ENCODE results near the gene PIGK. TPM values are rescaled to one million over a fixed set of nuclear protein-coding genes. Genes with fewer than 3 reads are reported as not detected.

Gene PIGK
- total RNA-seq, 4 donors from 2014 or later, result 23.5 to 41.0 (median 28.3) TPM

GRCh38 chr1:77234096-77234495 lies 14.9 kb upstream of the PIGK start:
- Histone ChIP-seq H3K27me3 (no peaks in the 10 kb centered on the region), H3K4me3 (replicated peaks in 1 of 3) (no peak overlapping the region), H3K36me3 (no peaks in the 10 kb centered on the region), H3K9me3 (no peaks in the 10 kb centered on the region), H3K4me1 (no peaks in the 10 kb centered on the region), H3K27ac (no peak overlapping the region)
- intact Hi-C loops (cut with DNase I), result no loop called here
- no peak for TF ChIP-seq POLR2A (IDR thresholded peaks at IDR 0.05)
- no peak for TF ChIP-seq CTCF (IDR thresholded peaks at IDR 0.05)
- 88 to 93% methylated on average over 1 of the region's 1 CpG for WGBS, 2 donors
- DNase-seq, result no peak

- intact Hi-C loops (cut with DNase I), result no loop called here
These were observed 13.6 kb upstream of the PIGK start for GRCh38 chr1:77232829-77233228.

GRCh38 chr1:77230051-77230450 lies 10.8 kb upstream of the PIGK start:
- H3K36me3 ChIP-seq, result no peaks in the 10 kb centered on the region
- H3K27ac ChIP-seq, result no peak overlapping the region
- H3K4me3 ChIP-seq (replicated peaks in 1 of 3), result no peak overlapping the region
- intact Hi-C loops (cut with DNase I), result no loop called here
- H3K27me3 ChIP-seq, result no peaks in the 10 kb centered on the region
- H3K4me1 ChIP-seq, result no peaks in the 10 kb centered on the region
- WGBS, 2 donors, result 94 to 98% methylated on average over 1 of the region's 1 CpG
- no peak for DNase-seq
- no peak for TF ChIP-seq CTCF (IDR thresholded peaks at IDR 0.05)
- no peak for TF ChIP-seq POLR2A (IDR thresholded peaks at IDR 0.05)
- no peaks in the 10 kb centered on the region for H3K9me3 ChIP-seq

More at GRCh38 chr1:77232829-77233228, 13.6 kb upstream of the PIGK start:
- no peak for DNase-seq
- 95 to 98% methylated on average over 1 of the region's 1 CpG for WGBS, 2 donors
- no peaks in the 10 kb centered on the region for H3K9me3 ChIP-seq
- H3K4me3 ChIP-seq (replicated peaks in 1 of 3), result no peak overlapping the region
- no peaks in the 10 kb centered on the region for H3K36me3 ChIP-seq
- no peak for TF ChIP-seq POLR2A (IDR thresholded peaks at IDR 0.05)
- no peak for TF ChIP-seq CTCF (IDR thresholded peaks at IDR 0.05)
- H3K4me1 ChIP-seq, result no peaks in the 10 kb centered on the region
- no peak overlapping the region for H3K27ac ChIP-seq
- no peaks in the 10 kb centered on the region for H3K27me3 ChIP-seq

- Histone ChIP-seq H3K9me3 (no peaks in the 10 kb centered on the region), H3K27ac (no peak overlapping the region), H3K36me3 (no peaks in the 10 kb centered on the region), H3K4me1 (no peaks in the 10 kb centered on the region), H3K27me3 (no peaks in the 10 kb centered on the region), H3K4me3 (replicated peaks in 1 of 3) (no peak overlapping the region)
- DNase-seq, result no peak
- intact Hi-C loops (cut with DNase I), result no loop called here
- TF ChIP-seq POLR2A (IDR thresholded peaks at IDR 0.05) (no peak), CTCF (IDR thresholded peaks at IDR 0.05) (no peak)
These were observed 9.6 kb upstream of the PIGK start for GRCh38 chr1:77228836-77229235.

GRCh38 chr1:77227381-77227780 lies 8.2 kb upstream of the PIGK start:
- H3K9me3 ChIP-seq, result no peaks in the 10 kb centered on the region
- no peak for DNase-seq
- intact Hi-C loops (cut with DNase I), result no loop called here
- H3K4me3 ChIP-seq (replicated peaks in 1 of 3), result no peak overlapping the region
- H3K27me3 ChIP-seq, result no peaks in the 10 kb centered on the region
- TF ChIP-seq CTCF (IDR thresholded peaks at IDR 0.05) (no peak), POLR2A (IDR thresholded peaks at IDR 0.05) (no peak)
- no peak overlapping the region for H3K27ac ChIP-seq
- H3K36me3 ChIP-seq, result no peaks in the 10 kb centered on the region
- no peaks in the 10 kb centered on the region for H3K4me1 ChIP-seq
- WGBS, 2 donors, result 43 to 51% methylated on average over 3 of the region's 3 CpGs
